ENCODE results near the gene RING1. TPM values are rescaled to one million over a fixed set of nuclear protein-coding genes. Genes with fewer than 3 reads are reported as not detected.

The RING1 gene
- total and polyA plus RNA-seq, 2 donors from 2014 or later, result 47.2 to 48.6 TPM

DNA sequence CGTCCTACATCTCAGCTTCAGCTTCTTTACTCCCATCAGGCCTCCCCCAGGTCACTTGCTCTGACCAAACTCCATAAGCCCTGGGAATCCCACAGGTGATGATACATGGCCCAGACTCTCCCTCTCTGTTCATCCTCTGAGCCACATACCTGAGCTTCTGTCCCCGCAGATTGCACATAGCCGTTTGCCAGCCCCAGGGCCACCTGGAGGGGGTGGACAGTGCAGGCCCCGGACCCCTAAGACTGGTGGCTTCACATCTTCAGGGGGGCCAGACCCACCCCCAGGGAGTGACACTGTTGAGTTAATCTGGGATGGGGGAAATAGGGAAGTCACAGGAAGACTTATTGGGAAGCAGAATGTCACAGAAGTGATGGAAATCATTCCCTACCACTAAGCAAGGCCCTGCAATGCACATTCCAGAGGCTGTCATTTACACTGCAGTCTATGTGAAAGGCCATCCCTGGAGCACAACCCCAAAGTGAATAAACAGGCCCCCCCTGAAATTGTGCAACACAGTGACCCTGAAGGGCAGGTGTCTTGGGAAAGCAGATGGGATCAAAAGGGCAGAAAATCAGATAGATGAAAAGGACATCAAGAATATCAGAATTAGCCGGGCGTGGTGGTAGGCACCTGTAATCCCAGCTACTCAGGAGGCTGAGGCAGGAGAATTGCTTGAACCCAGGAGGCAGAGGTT lies 10.0 kb upstream of the RING1 start:
- no peak overlapping the region for H3K27ac ChIP-seq (ENCODE audit: low read depth in 2 of 2, low read length in 2 of 2)
- TF ChIP-seq, protein P1, sequence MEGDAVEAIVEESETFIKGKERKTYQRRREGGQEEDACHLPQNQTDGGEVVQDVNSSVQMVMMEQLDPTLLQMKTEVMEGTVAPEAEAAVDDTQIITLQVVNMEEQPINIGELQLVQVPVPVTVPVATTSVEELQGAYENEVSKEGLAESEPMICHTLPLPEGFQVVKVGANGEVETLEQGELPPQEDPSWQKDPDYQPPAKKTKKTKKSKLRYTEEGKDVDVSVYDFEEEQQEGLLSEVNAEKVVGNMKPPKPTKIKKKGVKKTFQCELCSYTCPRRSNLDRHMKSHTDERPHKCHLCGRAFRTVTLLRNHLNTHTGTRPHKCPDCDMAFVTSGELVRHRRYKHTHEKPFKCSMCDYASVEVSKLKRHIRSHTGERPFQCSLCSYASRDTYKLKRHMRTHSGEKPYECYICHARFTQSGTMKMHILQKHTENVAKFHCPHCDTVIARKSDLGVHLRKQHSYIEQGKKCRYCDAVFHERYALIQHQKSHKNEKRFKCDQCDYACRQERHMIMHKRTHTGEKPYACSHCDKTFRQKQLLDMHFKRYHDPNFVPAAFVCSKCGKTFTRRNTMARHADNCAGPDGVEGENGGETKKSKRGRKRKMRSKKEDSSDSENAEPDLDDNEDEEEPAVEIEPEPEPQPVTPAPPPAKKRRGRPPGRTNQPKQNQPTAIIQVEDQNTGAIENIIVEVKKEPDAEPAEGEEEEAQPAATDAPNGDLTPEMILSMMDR (IDR thresholded peaks at IDR 0.05; ENCODE audit: borderline replicate concordance, extremely low read depth, insufficient read depth), result no peak
- no peak overlapping the region for H3K9ac ChIP-seq (ENCODE audit: low read length in 3 of 3)
- peaks cover 19 to 32% (median 28%) of the 10 kb centered on the region in 3 donors for H3K36me3 ChIP-seq (ENCODE audit: control insufficient read depth in 2 of 3, insufficient read depth in 3 of 3, low read length in 3 of 3)
- no peaks in the 10 kb centered on the region for H3K27me3 ChIP-seq (ENCODE audit: control insufficient read depth, insufficient read depth, low read length)
- no peak overlapping the region for H3K4me3 ChIP-seq (ENCODE audit: low read length in 3 of 3)
- FAIRE-seq (no peak), DNase-seq (no peak)
- H3K4me1 ChIP-seq (ENCODE audit: control insufficient read depth in 2 of 3, insufficient read depth in 2 of 3, low read depth in 1 of 3, low read length in 3 of 3), result peaks cover 3 to 24% (median 10%) of the 10 kb centered on the region in 3 donors
- intact Hi-C loops (cut with DNase I), result no loop called here
- H3K9me3 ChIP-seq (ENCODE audit: control insufficient read depth in 2 of 3, insufficient read depth in 1 of 3, low read length in 3 of 3), result no peaks in the 10 kb centered on the region

DNA sequence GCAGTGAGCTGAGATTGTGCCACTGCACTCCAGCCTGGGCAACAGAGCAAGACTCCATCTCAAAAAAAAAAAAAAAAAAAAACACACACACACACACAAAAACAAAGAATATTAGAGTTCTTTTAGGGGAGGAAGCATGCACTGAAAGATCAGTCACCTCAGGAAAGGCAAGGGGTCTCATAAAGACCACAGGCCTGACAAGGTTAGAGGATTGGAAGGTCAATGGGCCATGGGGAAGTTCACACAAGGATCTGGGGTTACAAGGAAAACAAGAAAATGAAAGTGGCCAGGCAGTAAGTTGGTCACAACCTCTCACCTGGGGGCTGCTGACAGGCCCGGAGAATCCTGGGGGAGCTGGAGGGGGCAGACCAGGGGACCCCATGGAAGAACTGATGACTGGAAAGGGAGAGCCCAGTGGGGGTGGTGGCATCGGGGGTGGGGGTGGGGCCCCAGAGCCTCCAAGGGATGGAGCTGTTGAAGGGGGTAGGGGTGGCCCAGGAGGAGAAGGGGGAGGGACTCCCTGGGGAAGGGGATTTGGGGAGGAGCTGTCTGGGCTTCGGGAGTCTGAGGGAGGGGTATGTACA lies 9.4 kb upstream of the RING1 start:
- peak in 1 of 5 donors; percentile 69 for DNase-seq
- no peak for FAIRE-seq
- Histone ChIP-seq H3K9me3 (ENCODE audit: control insufficient read depth in 2 of 3, insufficient read depth in 1 of 3, low read length in 3 of 3) (no peaks in the 10 kb centered on the region), H3K27me3 (ENCODE audit: control insufficient read depth, insufficient read depth, low read length) (no peaks in the 10 kb centered on the region), H3K36me3 (ENCODE audit: control insufficient read depth in 2 of 3, insufficient read depth in 3 of 3, low read length in 3 of 3) (peaks cover 19 to 38% (median 31%) of the 10 kb centered on the region in 3 donors), H3K27ac (ENCODE audit: low read depth in 2 of 2, low read length in 2 of 2) (no peak overlapping the region), H3K4me1 (ENCODE audit: control insufficient read depth in 2 of 3, insufficient read depth in 2 of 3, low read depth in 1 of 3, low read length in 3 of 3) (peaks cover 4 to 30% (median 13%) of the 10 kb centered on the region in 3 donors), H3K4me3 (ENCODE audit: low read length in 3 of 3) (peak overlapping the region in 2 of 3 donors; percentile 97 to 99), H3K9ac (ENCODE audit: low read length in 3 of 3) (peak overlapping the region in 1 of 3 donors; percentile 100)
- intact Hi-C loops (cut with DNase I), result no loop called here
- TF ChIP-seq, protein P1 (IDR thresholded peaks at IDR 0.05; ENCODE audit: borderline replicate concordance, extremely low read depth, insufficient read depth), result no peak

DNA sequence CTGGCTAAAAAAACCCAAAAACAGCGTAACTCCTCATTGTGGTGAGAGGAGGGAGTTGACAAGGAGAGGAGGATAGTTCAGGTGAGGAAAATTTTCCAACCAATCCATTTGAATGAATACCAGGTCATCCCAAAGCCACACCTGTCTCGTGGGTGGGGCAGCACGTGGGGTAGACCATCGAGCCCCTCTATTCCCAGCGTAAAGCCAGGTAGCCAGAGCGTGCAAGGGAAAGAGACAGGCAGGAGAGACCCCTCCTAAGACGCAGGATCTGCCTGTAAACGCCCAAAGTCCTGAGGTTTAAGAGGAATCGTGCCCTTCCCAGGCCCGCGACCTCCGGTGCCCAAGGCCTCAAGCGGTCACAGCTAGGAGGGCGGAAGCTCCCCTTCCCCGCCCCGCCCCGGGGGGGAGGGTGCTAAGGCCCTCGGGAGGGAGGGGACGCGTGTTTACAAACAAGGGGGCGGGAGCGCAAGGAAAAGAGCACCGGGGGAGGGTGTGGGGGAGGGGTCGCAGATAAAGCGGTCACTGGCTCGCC lies 8.5 kb upstream of the RING1 start:
- FAIRE-seq (no peak), DNase-seq (peak in 2 of 5 donors; percentile 76 to 85)
- Histone ChIP-seq H3K9me3 (ENCODE audit: control insufficient read depth in 2 of 3, insufficient read depth in 1 of 3, low read length in 3 of 3) (no peaks in the 10 kb centered on the region), H3K4me3 (ENCODE audit: low read length in 3 of 3) (peak overlapping the region; percentile 97 to 99 (median 98)), H3K27me3 (ENCODE audit: control insufficient read depth, insufficient read depth, low read length) (no peaks in the 10 kb centered on the region), H3K4me1 (ENCODE audit: control insufficient read depth in 2 of 3, insufficient read depth in 2 of 3, low read depth in 1 of 3, low read length in 3 of 3) (peaks cover 5 to 33% (median 17%) of the 10 kb centered on the region in 3 donors), H3K36me3 (ENCODE audit: control insufficient read depth in 2 of 3, insufficient read depth in 3 of 3, low read length in 3 of 3) (peaks cover 19 to 34% (median 31%) of the 10 kb centered on the region in 3 donors), H3K27ac (ENCODE audit: low read depth in 2 of 2, low read length in 2 of 2) (peak overlapping the region; percentile 99), H3K9ac (ENCODE audit: low read length in 3 of 3) (peak overlapping the region; percentile 81 to 100 (median 88))
- intact Hi-C loops (cut with DNase I), result no loop called here
- TF ChIP-seq, protein P1 (IDR thresholded peaks at IDR 0.05; ENCODE audit: borderline replicate concordance, extremely low read depth, insufficient read depth), result no peak
